ENCODE results near the gene AKNA. TPM values are rescaled to one million over a fixed set of nuclear protein-coding genes. Genes with fewer than 3 reads are reported as not detected.

The AKNA gene
- polyA plus RNA-seq, 1 of the 3 experiments (the other 2 are of a cell fraction), result 0.84 TPM

DNA sequence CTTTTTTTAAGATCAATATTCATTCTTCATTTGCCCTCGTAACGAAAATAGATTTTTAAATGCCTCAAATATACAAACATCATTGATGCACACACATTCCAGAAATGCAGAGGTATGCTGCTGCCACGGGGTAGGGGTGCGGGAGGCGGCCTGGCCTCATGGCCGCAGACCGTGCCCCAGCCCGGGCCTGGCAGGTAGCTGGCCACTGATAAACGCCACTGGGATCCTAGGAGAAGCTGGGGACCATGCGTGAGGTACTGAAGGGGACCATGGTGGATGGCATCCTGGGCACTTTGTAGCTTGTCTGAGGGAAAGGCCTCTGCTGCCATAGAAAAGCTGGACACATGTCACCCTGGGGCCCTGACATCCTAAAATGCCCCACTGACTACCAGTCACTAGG lies 51.6 kb downstream of the AKNA start:
- Histone ChIP-seq H2AFZ (ENCODE audit: low read depth) (no peak overlapping the region), H3K27me3 (ENCODE audit: insufficient read depth) (no peaks in the 10 kb centered on the region), H3K36me3 (replicated peaks in 1 of 2; ENCODE audit: control insufficient read depth in 1 of 2, insufficient read depth in 2 of 2, low read length in 1 of 2) (no peaks in the 10 kb centered on the region), H3K9me3 (no peaks in the 10 kb centered on the region), H3K4me3 (ENCODE audit: low read depth in 2 of 2, low read length in 1 of 2) (no peak overlapping the region), H3K4me2 (no peak overlapping the region), H3K9ac (no peak overlapping the region), H3K27ac (ENCODE audit: low read depth in 2 of 2, low read length in 1 of 2) (no peak overlapping the region), H3F3A (replicated peaks; ENCODE audit: insufficient read depth) (no peaks in the 10 kb centered on the region), H4K20me1 (ENCODE audit: insufficient read depth) (no peaks in the 10 kb centered on the region), H3K9me2 (no peaks in the 10 kb centered on the region), H3K4me1 (ENCODE audit: control insufficient read depth in 1 of 2, insufficient read depth in 2 of 2, low read depth in 1 of 2, low read length in 1 of 2) (no peaks in the 10 kb centered on the region), H3K79me2 (ENCODE audit: insufficient read depth) (no peaks in the 10 kb centered on the region)
- ChIA-PET CTCF (interaction anchor here (0.6 to 1.1 kb wide), 2 partner anchors 62 to 69 kb away, joined by 4 read pairs; no protein-coding TSS in a partner anchor), POLR2A (no interaction called here)
- DNase-seq, result no peak
- no peak for TF ChIP-seq YY1 (IDR thresholded peaks at IDR 0.05; ENCODE audit: low read depth)
- TF ChIP-seq FOXJ3 (CRISPR knock-in tag; IDR thresholded peaks at IDR 0.05), result no peak
- TF ChIP-seq POLR2AphosphoS5 (IDR thresholded peaks at IDR 0.05; ENCODE audit: low read depth, low read length), result no peak
- TF ChIP-seq GABPA (IDR thresholded peaks at IDR 0.05; ENCODE audit: low read depth), result no peak
- TF ChIP-seq, protein P1, sequence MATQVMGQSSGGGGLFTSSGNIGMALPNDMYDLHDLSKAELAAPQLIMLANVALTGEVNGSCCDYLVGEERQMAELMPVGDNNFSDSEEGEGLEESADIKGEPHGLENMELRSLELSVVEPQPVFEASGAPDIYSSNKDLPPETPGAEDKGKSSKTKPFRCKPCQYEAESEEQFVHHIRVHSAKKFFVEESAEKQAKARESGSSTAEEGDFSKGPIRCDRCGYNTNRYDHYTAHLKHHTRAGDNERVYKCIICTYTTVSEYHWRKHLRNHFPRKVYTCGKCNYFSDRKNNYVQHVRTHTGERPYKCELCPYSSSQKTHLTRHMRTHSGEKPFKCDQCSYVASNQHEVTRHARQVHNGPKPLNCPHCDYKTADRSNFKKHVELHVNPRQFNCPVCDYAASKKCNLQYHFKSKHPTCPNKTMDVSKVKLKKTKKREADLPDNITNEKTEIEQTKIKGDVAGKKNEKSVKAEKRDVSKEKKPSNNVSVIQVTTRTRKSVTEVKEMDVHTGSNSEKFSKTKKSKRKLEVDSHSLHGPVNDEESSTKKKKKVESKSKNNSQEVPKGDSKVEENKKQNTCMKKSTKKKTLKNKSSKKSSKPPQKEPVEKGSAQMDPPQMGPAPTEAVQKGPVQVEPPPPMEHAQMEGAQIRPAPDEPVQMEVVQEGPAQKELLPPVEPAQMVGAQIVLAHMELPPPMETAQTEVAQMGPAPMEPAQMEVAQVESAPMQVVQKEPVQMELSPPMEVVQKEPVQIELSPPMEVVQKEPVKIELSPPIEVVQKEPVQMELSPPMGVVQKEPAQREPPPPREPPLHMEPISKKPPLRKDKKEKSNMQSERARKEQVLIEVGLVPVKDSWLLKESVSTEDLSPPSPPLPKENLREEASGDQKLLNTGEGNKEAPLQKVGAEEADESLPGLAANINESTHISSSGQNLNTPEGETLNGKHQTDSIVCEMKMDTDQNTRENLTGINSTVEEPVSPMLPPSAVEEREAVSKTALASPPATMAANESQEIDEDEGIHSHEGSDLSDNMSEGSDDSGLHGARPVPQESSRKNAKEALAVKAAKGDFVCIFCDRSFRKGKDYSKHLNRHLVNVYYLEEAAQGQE (IDR thresholded peaks at IDR 0.05; ENCODE audit: low read depth, low read length), result no peak
- TF ChIP-seq SMC3 (IDR thresholded peaks at IDR 0.05; ENCODE audit: low read depth, low read length), result no peak
- TF ChIP-seq, protein P2, sequence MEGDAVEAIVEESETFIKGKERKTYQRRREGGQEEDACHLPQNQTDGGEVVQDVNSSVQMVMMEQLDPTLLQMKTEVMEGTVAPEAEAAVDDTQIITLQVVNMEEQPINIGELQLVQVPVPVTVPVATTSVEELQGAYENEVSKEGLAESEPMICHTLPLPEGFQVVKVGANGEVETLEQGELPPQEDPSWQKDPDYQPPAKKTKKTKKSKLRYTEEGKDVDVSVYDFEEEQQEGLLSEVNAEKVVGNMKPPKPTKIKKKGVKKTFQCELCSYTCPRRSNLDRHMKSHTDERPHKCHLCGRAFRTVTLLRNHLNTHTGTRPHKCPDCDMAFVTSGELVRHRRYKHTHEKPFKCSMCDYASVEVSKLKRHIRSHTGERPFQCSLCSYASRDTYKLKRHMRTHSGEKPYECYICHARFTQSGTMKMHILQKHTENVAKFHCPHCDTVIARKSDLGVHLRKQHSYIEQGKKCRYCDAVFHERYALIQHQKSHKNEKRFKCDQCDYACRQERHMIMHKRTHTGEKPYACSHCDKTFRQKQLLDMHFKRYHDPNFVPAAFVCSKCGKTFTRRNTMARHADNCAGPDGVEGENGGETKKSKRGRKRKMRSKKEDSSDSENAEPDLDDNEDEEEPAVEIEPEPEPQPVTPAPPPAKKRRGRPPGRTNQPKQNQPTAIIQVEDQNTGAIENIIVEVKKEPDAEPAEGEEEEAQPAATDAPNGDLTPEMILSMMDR (IDR thresholded peaks at IDR 0.05), result no peak
- no peak for TF ChIP-seq TAF1 (IDR thresholded peaks at IDR 0.05; ENCODE audit: borderline replicate concordance, low read depth, low read length)
- no peak for TF ChIP-seq RCOR1 (IDR thresholded peaks at IDR 0.05; ENCODE audit: low read length)
- TF ChIP-seq, protein P3, sequence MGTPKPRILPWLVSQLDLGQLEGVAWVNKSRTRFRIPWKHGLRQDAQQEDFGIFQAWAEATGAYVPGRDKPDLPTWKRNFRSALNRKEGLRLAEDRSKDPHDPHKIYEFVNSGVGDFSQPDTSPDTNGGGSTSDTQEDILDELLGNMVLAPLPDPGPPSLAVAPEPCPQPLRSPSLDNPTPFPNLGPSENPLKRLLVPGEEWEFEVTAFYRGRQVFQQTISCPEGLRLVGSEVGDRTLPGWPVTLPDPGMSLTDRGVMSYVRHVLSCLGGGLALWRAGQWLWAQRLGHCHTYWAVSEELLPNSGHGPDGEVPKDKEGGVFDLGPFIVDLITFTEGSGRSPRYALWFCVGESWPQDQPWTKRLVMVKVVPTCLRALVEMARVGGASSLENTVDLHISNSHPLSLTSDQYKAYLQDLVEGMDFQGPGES (IDR thresholded peaks at IDR 0.05; ENCODE audit: low read depth, low read length), result no peak
- 87% methylated on average over 10 of the region's 10 CpGs for WGBS (ENCODE audit: low lambda C conversion rate)

DNA sequence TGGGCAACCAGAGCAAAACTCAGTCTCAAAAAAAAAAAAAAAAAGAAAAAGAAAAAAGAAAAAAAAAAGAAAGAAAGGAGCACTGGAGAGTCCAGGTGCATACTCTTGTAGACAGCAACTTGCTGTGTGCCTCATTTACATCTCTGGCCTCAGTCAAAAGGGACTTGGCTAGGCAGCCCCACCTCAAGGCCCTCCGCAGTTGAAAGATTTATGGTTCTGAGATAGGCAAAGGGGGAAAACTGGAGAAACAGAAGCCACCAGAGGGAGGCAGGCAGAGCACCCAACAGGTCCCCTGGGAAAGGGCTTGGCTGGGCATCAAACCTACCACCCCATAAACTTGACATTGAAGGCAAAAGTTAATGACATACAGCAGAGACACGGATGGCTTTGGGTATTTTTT lies 52.0 kb downstream of the AKNA start:
- H3K9ac ChIP-seq, result no peak overlapping the region
- H3K27ac ChIP-seq (ENCODE audit: low read depth in 2 of 2, low read length in 1 of 2), result no peak overlapping the region
- H4K20me1 ChIP-seq (ENCODE audit: insufficient read depth), result no peaks in the 10 kb centered on the region
- POLR2A ChIA-PET, result no interaction called here
- H3K4me3 ChIP-seq (ENCODE audit: low read depth in 2 of 2, low read length in 1 of 2), result no peak overlapping the region
- CTCF ChIA-PET, result interaction anchor here (0.6 kb wide), 1 partner anchor 63 kb away, joined by 4 read pairs; no protein-coding TSS in a partner anchor
- H3K4me2 ChIP-seq, result no peak overlapping the region
- H3K9me2 ChIP-seq, result no peaks in the 10 kb centered on the region
- H2AFZ ChIP-seq (ENCODE audit: low read depth), result no peak overlapping the region
- no peaks in the 10 kb centered on the region for H3K4me1 ChIP-seq (ENCODE audit: control insufficient read depth in 1 of 2, insufficient read depth in 2 of 2, low read depth in 1 of 2, low read length in 1 of 2)
- TF ChIP-seq, protein P4, sequence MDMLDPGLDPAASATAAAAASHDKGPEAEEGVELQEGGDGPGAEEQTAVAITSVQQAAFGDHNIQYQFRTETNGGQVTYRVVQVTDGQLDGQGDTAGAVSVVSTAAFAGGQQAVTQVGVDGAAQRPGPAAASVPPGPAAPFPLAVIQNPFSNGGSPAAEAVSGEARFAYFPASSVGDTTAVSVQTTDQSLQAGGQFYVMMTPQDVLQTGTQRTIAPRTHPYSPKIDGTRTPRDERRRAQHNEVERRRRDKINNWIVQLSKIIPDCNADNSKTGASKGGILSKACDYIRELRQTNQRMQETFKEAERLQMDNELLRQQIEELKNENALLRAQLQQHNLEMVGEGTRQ (IDR thresholded peaks at IDR 0.05; ENCODE audit: borderline replicate concordance, low read depth, low read length), result no peak
- TF ChIP-seq, protein P5, sequence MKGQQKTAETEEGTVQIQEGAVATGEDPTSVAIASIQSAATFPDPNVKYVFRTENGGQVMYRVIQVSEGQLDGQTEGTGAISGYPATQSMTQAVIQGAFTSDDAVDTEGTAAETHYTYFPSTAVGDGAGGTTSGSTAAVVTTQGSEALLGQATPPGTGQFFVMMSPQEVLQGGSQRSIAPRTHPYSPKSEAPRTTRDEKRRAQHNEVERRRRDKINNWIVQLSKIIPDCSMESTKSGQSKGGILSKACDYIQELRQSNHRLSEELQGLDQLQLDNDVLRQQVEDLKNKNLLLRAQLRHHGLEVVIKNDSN (IDR thresholded peaks at IDR 0.05; ENCODE audit: borderline replicate concordance, low read depth), result no peak
- DNase-seq, result no peak
- no peaks in the 10 kb centered on the region for H3F3A ChIP-seq (replicated peaks; ENCODE audit: insufficient read depth)
- WGBS (ENCODE audit: low lambda C conversion rate), result 72% methylated on average over 2 of the region's 2 CpGs
- no peaks in the 10 kb centered on the region for H3K27me3 ChIP-seq (ENCODE audit: insufficient read depth)
- H3K36me3 ChIP-seq (replicated peaks in 1 of 2; ENCODE audit: control insufficient read depth in 1 of 2, insufficient read depth in 2 of 2, low read length in 1 of 2), result no peaks in the 10 kb centered on the region
- no peaks in the 10 kb centered on the region for H3K79me2 ChIP-seq (ENCODE audit: insufficient read depth)
- H3K9me3 ChIP-seq, result no peaks in the 10 kb centered on the region
